PC-3 (cell line): ENCODE results near the gene HBM.

Source experiments
- EZH2 ChIP-seq: fragments of 300-600 bp; sonication (generic); IDR thresholded peaks from one replicate; pipeline ENCODE4 v1.6.1; 2017; ENCODE audit warnings: antibody characterized with exemption, mild to moderate bottlenecking, low read length; ENCODE audit not compliant: unreplicated experiment
- TF ChIP-seq, protein P1 (sequence below): fragments of 300-600 bp; sonication (generic); conservative IDR thresholded peaks from 2 replicates; pipeline ENCODE4 v1.5.1; 2017; ENCODE audit warnings: antibody characterized with exemption, low read depth, mild to moderate bottlenecking, low read length

GRCh38 chr16:117379-118365, 48.1 kb upstream of the HBM start:
- TF ChIP-seq, protein P1, sequence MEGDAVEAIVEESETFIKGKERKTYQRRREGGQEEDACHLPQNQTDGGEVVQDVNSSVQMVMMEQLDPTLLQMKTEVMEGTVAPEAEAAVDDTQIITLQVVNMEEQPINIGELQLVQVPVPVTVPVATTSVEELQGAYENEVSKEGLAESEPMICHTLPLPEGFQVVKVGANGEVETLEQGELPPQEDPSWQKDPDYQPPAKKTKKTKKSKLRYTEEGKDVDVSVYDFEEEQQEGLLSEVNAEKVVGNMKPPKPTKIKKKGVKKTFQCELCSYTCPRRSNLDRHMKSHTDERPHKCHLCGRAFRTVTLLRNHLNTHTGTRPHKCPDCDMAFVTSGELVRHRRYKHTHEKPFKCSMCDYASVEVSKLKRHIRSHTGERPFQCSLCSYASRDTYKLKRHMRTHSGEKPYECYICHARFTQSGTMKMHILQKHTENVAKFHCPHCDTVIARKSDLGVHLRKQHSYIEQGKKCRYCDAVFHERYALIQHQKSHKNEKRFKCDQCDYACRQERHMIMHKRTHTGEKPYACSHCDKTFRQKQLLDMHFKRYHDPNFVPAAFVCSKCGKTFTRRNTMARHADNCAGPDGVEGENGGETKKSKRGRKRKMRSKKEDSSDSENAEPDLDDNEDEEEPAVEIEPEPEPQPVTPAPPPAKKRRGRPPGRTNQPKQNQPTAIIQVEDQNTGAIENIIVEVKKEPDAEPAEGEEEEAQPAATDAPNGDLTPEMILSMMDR: peak; percentile 73
- no peak for TF ChIP-seq EZH2
